Activated B cell treated with CpG ODN at 0.5 μM for 24 hours (primary cell): ENCODE data around the gene UBE3A. TPM values are rescaled to one million over a fixed set of nuclear protein-coding genes. Genes with fewer than 3 reads are reported as not detected.

Source experiments
- ATAC-seq: fragments of 200-7000 bp; cut with Tn5 transposase; one replicate; pipeline ENCODE4 v1.10.0; 2021; ENCODE audit warnings: low read depth, mild to moderate bottlenecking, moderate library complexity
- CTCF ChIA-PET: fragments of 350-600 bp; sonication (Branson Sonifier 250); formaldehyde crosslinking; loops from one replicate; lab custom pipeline; 2021; ENCODE audit warnings: antibody characterized with exemption; lab: Charles Lee
- POLR2A ChIA-PET: fragments of 350-600 bp; sonication (Branson Sonifier 250); formaldehyde crosslinking; loops from one replicate; lab custom pipeline; 2021; ENCODE audit warnings: antibody characterized with exemption; lab: Charles Lee
- DNase-seq: peaks from one replicate; pipeline ENCODE4 v3.0.0; 2022
- H3K27ac Mint-ChIP-seq: one replicate; pipeline ENCODE4 v1.8.0; 2020; ENCODE audit warnings: mixed read lengths
- H3K27me3 Mint-ChIP-seq: one replicate; pipeline ENCODE4 v1.8.0; 2021; ENCODE audit warnings: mixed read lengths
- H3K36me3 Mint-ChIP-seq: one replicate; pipeline ENCODE4 v1.8.0; 2021; ENCODE audit warnings: low read depth, mixed read lengths
- H3K4me1 Mint-ChIP-seq: one replicate; pipeline ENCODE4 v1.8.0; 2021; ENCODE audit warnings: mixed read lengths
- H3K4me3 Mint-ChIP-seq: one replicate; pipeline ENCODE4 v1.8.0; 2020; ENCODE audit warnings: mild to moderate bottlenecking, mixed read lengths
- H3K9me3 Mint-ChIP-seq: one replicate; pipeline ENCODE4 v1.8.0; 2020; ENCODE audit warnings: mixed read lengths
- CTCF ChIP-seq: fragments of 200-600 bp; IDR thresholded peaks from one replicate; pipeline ENCODE4 v1.8.0; 2022; ENCODE audit warnings: antibody characterized with exemption, mild to moderate bottlenecking
- intact Hi-C: fragments of 100-400 bp; cut with micrococcal nuclease; formaldehyde crosslinking; loops from one replicate; pipeline ENCODE4 v1.15.1; 2024
- total RNA-seq: library from RNA; stranded (reverse); gene quantifications from 2 replicates; pipeline ENCODE4 v1.2.3, GENCODE V29; 2022

The UBE3A gene
- total RNA-seq, 1 donor from 2014 or later, result 122 TPM

- Mint-ChIP-seq H3K36me3 (peaks cover 61% of the 10 kb centered on the region), H3K27me3 (no peaks in the 10 kb centered on the region), H3K9me3 (peaks cover 5% of the 10 kb centered on the region), H3K4me1 (peaks cover 5% of the 10 kb centered on the region), H3K4me3 (no peak overlapping the region), H3K27ac (no peak overlapping the region)
- POLR2A ChIA-PET, result no interaction called here
- CTCF ChIA-PET, result no interaction called here
- intact Hi-C loops, result no loop called here
- TF ChIP-seq CTCF, result no peak
- DNase-seq (no peak), ATAC-seq (no peak)
Measured at GRCh38 chr15:25335279-25335678, 103.5 kb downstream of the UBE3A start.

- intact Hi-C loops, result no loop called here
- no peaks in the 10 kb centered on the region for H3K27me3 Mint-ChIP-seq
- peaks cover 5% of the 10 kb centered on the region for H3K9me3 Mint-ChIP-seq
- peaks cover 18% of the 10 kb centered on the region for H3K4me1 Mint-ChIP-seq
- H3K36me3 Mint-ChIP-seq, result peaks cover 42% of the 10 kb centered on the region
- no peak for DNase-seq
- no peak for ATAC-seq
- ChIA-PET CTCF (no interaction called here), POLR2A (no interaction called here)
- no peak for TF ChIP-seq CTCF
- no peak overlapping the region for H3K27ac Mint-ChIP-seq
- no peak overlapping the region for H3K4me3 Mint-ChIP-seq
Measured at GRCh38 chr15:25333049-25333448, 105.8 kb downstream of the UBE3A start.

DNA sequence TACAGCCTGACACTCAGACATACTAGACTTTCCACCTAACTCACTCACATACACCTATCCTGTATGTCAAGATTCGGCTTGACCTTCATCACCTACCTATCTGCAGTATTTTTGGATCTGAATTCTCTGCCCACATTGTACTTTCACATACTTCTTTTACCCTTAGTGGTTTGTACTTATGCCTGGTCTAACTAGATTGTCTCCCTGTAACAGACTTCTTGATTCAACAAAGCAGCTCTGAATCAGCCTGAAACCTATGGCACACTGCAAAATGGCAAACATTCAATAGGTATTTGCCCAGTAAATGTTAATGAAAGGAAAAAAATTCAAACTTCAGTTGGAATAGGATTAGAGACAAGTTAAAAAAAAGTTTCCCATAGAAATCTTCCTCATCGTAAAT lies 106.5 kb downstream of the UBE3A start:
- H3K36me3 Mint-ChIP-seq, result peaks cover 35% of the 10 kb centered on the region
- no peak for TF ChIP-seq CTCF
- ChIA-PET CTCF (no interaction called here), POLR2A (no interaction called here)
- H3K9me3 Mint-ChIP-seq, result peaks cover 5% of the 10 kb centered on the region
- peaks cover 18% of the 10 kb centered on the region for H3K4me1 Mint-ChIP-seq
- no peaks in the 10 kb centered on the region for H3K27me3 Mint-ChIP-seq
- no peak for ATAC-seq
- no peak overlapping the region for H3K4me3 Mint-ChIP-seq
- intact Hi-C loops, result no loop called here
- DNase-seq, result no peak
- H3K27ac Mint-ChIP-seq, result no peak overlapping the region

DNA sequence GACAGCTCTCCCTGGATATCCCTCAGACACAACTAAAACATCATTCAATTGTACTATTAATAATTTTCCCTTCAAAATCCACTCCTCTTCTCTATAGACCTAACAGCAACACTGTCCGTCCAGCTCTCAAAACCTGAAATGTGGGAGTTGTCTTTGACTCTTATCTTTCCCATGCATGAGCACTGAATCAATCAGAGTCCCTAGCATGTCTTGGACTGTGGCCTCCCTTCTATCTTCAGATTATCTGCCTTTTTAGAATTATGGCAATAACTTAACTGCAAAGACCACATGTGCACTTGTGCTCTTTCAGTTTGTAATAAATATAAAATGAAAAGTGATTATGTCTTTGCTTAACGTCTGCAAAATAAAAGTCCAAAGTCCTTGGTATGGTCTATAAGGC lies 107.0 kb downstream of the UBE3A start:
- no peak for TF ChIP-seq CTCF
- intact Hi-C loops, result no loop called here
- Mint-ChIP-seq H3K27me3 (no peaks in the 10 kb centered on the region), H3K4me3 (no peak overlapping the region), H3K36me3 (peaks cover 32% of the 10 kb centered on the region), H3K27ac (no peak overlapping the region), H3K9me3 (peaks cover 5% of the 10 kb centered on the region), H3K4me1 (peaks cover 18% of the 10 kb centered on the region)
- no peak for DNase-seq
- no peak for ATAC-seq
- ChIA-PET POLR2A (no interaction called here), CTCF (no interaction called here)

GRCh38 chr15:25331404-25331803 lies 107.4 kb downstream of the UBE3A start:
- peaks cover 5% of the 10 kb centered on the region for H3K9me3 Mint-ChIP-seq

More at GRCh38 chr15:25331404-25331803, 107.4 kb downstream of the UBE3A start:
- ATAC-seq, result no peak
- POLR2A ChIA-PET, result no interaction called here
- no peak overlapping the region for H3K27ac Mint-ChIP-seq
- no peak for TF ChIP-seq CTCF
- H3K27me3 Mint-ChIP-seq, result no peaks in the 10 kb centered on the region
- peaks cover 18% of the 10 kb centered on the region for H3K4me1 Mint-ChIP-seq
- H3K4me3 Mint-ChIP-seq, result no peak overlapping the region
- no peak for DNase-seq
- CTCF ChIA-PET, result no interaction called here
- H3K36me3 Mint-ChIP-seq, result peaks cover 29% of the 10 kb centered on the region
- intact Hi-C loops, result no loop called here
